ENCODE measurements around the gene CDSN. TPM values are rescaled to one million over a fixed set of nuclear protein-coding genes. Genes with fewer than 3 reads are reported as not detected.

The CDSN gene
- total and polyA plus RNA-seq, 2 donors: 0.05 to 6.2 TPM

GRCh38 chr6:31161216-31162126 is 41.2 kb upstream of the CDSN start:
- 98% methylated on average over 19 of the region's 19 CpGs for WGBS
- no peak for DNase-seq (ENCODE audit: low read depth in 6 of 9, low spot score in 9 of 9)

GRCh38 chr6:31158863-31159855 is 38.9 kb upstream of the CDSN start:
- Histone ChIP-seq H3K4me1 (ENCODE audit: control insufficient read depth in 2 of 2, insufficient read depth in 2 of 2, low read length in 2 of 2) (peaks cover 13 to 20% of the 10 kb centered on the region in 2 donors), H3K9me3 (ENCODE audit: control insufficient read depth in 2 of 2, insufficient read depth in 1 of 2, low read length in 1 of 2) (no peaks in the 10 kb centered on the region), H3K27ac (ENCODE audit: low read depth in 1 of 2, low read length in 1 of 2) (peak overlapping the region in 1 of 2 donors; percentile 63), H3K4me3 (ENCODE audit: low read length in 2 of 2) (peak overlapping the region; percentile 61 to 82), H3K27me3 (ENCODE audit: control insufficient read depth in 2 of 2, insufficient read depth in 1 of 2, low read length in 1 of 2) (no peaks in the 10 kb centered on the region), H3K36me3 (ENCODE audit: control insufficient read depth in 2 of 2, insufficient read depth in 2 of 2, low read length in 1 of 2) (peaks cover 22 to 35% of the 10 kb centered on the region in 2 donors)
- 28% methylated on average over 35 of the region's 35 CpGs for WGBS
- peak in 4 of 9 donors; percentile 10 to 26 (median 12) for DNase-seq (ENCODE audit: low read depth in 6 of 9, low spot score in 9 of 9)

More at GRCh38 chr6:31161216-31162126, 41.2 kb upstream of the CDSN start:
- H3K4me1 ChIP-seq (ENCODE audit: control insufficient read depth in 2 of 2, insufficient read depth in 2 of 2, low read length in 2 of 2): peaks cover 13 to 20% of the 10 kb centered on the region in 2 donors
- no peak overlapping the region for H3K4me3 ChIP-seq (ENCODE audit: low read length in 2 of 2)
- H3K27ac ChIP-seq (ENCODE audit: low read depth in 1 of 2, low read length in 1 of 2): no peak overlapping the region
- H3K27me3 ChIP-seq (ENCODE audit: control insufficient read depth in 2 of 2, insufficient read depth in 1 of 2, low read length in 1 of 2): no peaks in the 10 kb centered on the region
- no peaks in the 10 kb centered on the region for H3K9me3 ChIP-seq (ENCODE audit: control insufficient read depth in 2 of 2, insufficient read depth in 1 of 2, low read length in 1 of 2)
- peaks cover 16 to 36% of the 10 kb centered on the region in 2 donors for H3K36me3 ChIP-seq (ENCODE audit: control insufficient read depth in 2 of 2, insufficient read depth in 2 of 2, low read length in 1 of 2)

GRCh38 chr6:31158140-31158862 is 38.1 kb upstream of the CDSN start, which contains the start of gene TCF19:
TCF19 (plus strand) TSS chr6:31158589; CDS start chr6:31159470, 881 bp downstream.
- WGBS: under 1% methylated on average over 65 of the region's 65 CpGs
- peak; percentile 98 to 100 (median 99) for DNase-seq (ENCODE audit: low read depth in 6 of 9, low spot score in 9 of 9)
- Histone ChIP-seq H3K27me3 (ENCODE audit: control insufficient read depth in 2 of 2, insufficient read depth in 1 of 2, low read length in 1 of 2) (no peaks in the 10 kb centered on the region), H3K4me1 (ENCODE audit: control insufficient read depth in 2 of 2, insufficient read depth in 2 of 2, low read length in 2 of 2) (peaks cover 13 to 20% of the 10 kb centered on the region in 2 donors), H3K9me3 (ENCODE audit: control insufficient read depth in 2 of 2, insufficient read depth in 1 of 2, low read length in 1 of 2) (no peaks in the 10 kb centered on the region), H3K36me3 (ENCODE audit: control insufficient read depth in 2 of 2, insufficient read depth in 2 of 2, low read length in 1 of 2) (peaks cover 26 to 29% of the 10 kb centered on the region in 2 donors), H3K27ac (ENCODE audit: low read depth in 1 of 2, low read length in 1 of 2) (peak within 1 kb of the TSS; percentile 70 to 79), H3K4me3 (ENCODE audit: low read length in 2 of 2) (peak within 1 kb of the TSS; percentile 61 to 82)

- 18% methylated on average over 14 of the region's 14 CpGs for WGBS
- Histone ChIP-seq H3K4me3 (ENCODE audit: low read length in 2 of 2) (peak within 1 kb of the TSS; percentile 61 to 82), H3K9me3 (ENCODE audit: control insufficient read depth in 2 of 2, insufficient read depth in 1 of 2, low read length in 1 of 2) (no peaks in the 10 kb centered on the region), H3K4me1 (ENCODE audit: control insufficient read depth in 2 of 2, insufficient read depth in 2 of 2, low read length in 2 of 2) (peaks cover 13 to 20% of the 10 kb centered on the region in 2 donors), H3K27ac (ENCODE audit: low read depth in 1 of 2, low read length in 1 of 2) (peak within 1 kb of the TSS; percentile 70 to 79), H3K27me3 (ENCODE audit: control insufficient read depth in 2 of 2, insufficient read depth in 1 of 2, low read length in 1 of 2) (no peaks in the 10 kb centered on the region), H3K36me3 (ENCODE audit: control insufficient read depth in 2 of 2, insufficient read depth in 2 of 2, low read length in 1 of 2) (peaks cover 19 to 23% of the 10 kb centered on the region in 2 donors)
- no peak for DNase-seq (ENCODE audit: low read depth in 6 of 9, low spot score in 9 of 9)
Observed at GRCh38 chr6:31157513-31158139, 37.4 kb upstream of the CDSN start, which contains the start of gene CCHCR1. CCHCR1 (minus strand) TSS chr6:31157802; CDS start chr6:31157600, 202 bp downstream.

GRCh38 chr6:31156641-31157040 is 36.4 kb upstream of the CDSN start:
- Histone ChIP-seq H3K9me3 (ENCODE audit: control insufficient read depth in 2 of 2, insufficient read depth in 1 of 2, low read length in 1 of 2) (no peaks in the 10 kb centered on the region), H3K36me3 (ENCODE audit: control insufficient read depth in 2 of 2, insufficient read depth in 2 of 2, low read length in 1 of 2) (peaks cover 12 to 13% of the 10 kb centered on the region in 2 donors), H3K4me1 (ENCODE audit: control insufficient read depth in 2 of 2, insufficient read depth in 2 of 2, low read length in 2 of 2) (peaks cover 13 to 20% of the 10 kb centered on the region in 2 donors), H3K4me3 (ENCODE audit: low read length in 2 of 2) (no peak overlapping the region), H3K27me3 (ENCODE audit: control insufficient read depth in 2 of 2, insufficient read depth in 1 of 2, low read length in 1 of 2) (no peaks in the 10 kb centered on the region), H3K27ac (ENCODE audit: low read depth in 1 of 2, low read length in 1 of 2) (no peak overlapping the region)
- 97% methylated on average over 7 of the region's 7 CpGs for WGBS
- DNase-seq (ENCODE audit: low read depth in 6 of 9, low spot score in 9 of 9): no peak

GRCh38 chr6:31154436-31154835 is 34.2 kb upstream of the CDSN start:
- no peaks in the 10 kb centered on the region for H3K9me3 ChIP-seq (ENCODE audit: control insufficient read depth in 2 of 2, insufficient read depth in 1 of 2, low read length in 1 of 2)
- peaks cover 8 to 16% of the 10 kb centered on the region in 2 donors for H3K4me1 ChIP-seq (ENCODE audit: control insufficient read depth in 2 of 2, insufficient read depth in 2 of 2, low read length in 2 of 2)
- no peak overlapping the region for H3K27ac ChIP-seq (ENCODE audit: low read depth in 1 of 2, low read length in 1 of 2)
- H3K27me3 ChIP-seq (ENCODE audit: control insufficient read depth in 2 of 2, insufficient read depth in 1 of 2, low read length in 1 of 2): no peaks in the 10 kb centered on the region
- H3K4me3 ChIP-seq (ENCODE audit: low read length in 2 of 2): no peak overlapping the region
- 89% methylated on average over 15 of the region's 15 CpGs for WGBS
- H3K36me3 ChIP-seq (ENCODE audit: control insufficient read depth in 2 of 2, insufficient read depth in 2 of 2, low read length in 1 of 2): peaks cover 19 to 23% of the 10 kb centered on the region in 2 donors
- DNase-seq (ENCODE audit: low read depth in 6 of 9, low spot score in 9 of 9): no peak

- DNase-seq (ENCODE audit: low read depth in 6 of 9, low spot score in 9 of 9): no peak
- Histone ChIP-seq H3K9me3 (ENCODE audit: control insufficient read depth in 2 of 2, insufficient read depth in 1 of 2, low read length in 1 of 2) (no peaks in the 10 kb centered on the region), H3K27ac (ENCODE audit: low read depth in 1 of 2, low read length in 1 of 2) (no peak overlapping the region), H3K36me3 (ENCODE audit: control insufficient read depth in 2 of 2, insufficient read depth in 2 of 2, low read length in 1 of 2) (peaks cover 27 to 29% of the 10 kb centered on the region in 2 donors), H3K4me1 (ENCODE audit: control insufficient read depth in 2 of 2, insufficient read depth in 2 of 2, low read length in 2 of 2) (peaks cover 4 to 9% of the 10 kb centered on the region in 2 donors), H3K4me3 (ENCODE audit: low read length in 2 of 2) (no peak overlapping the region), H3K27me3 (ENCODE audit: control insufficient read depth in 2 of 2, insufficient read depth in 1 of 2, low read length in 1 of 2) (no peaks in the 10 kb centered on the region)
- 97% methylated on average over 7 of the region's 7 CpGs for WGBS
Observed at GRCh38 chr6:31152781-31153180, 32.5 kb upstream of the CDSN start.
